IPS-18a (cell line): ENCODE data around the gene DNAJC3.
A peak's percentile ranks its signal among the peaks of the same experiment; 100 is the strongest.

Experiments
- H3K27ac ChIP-seq: one replicate; pipeline ENCODE4 v1.5.1; 2013; ENCODE audit warnings: low read length
- H3K27me3 ChIP-seq: one replicate; pipeline ENCODE4 v1.6.1; 2013; ENCODE audit warnings: mild to moderate bottlenecking, low read length; ENCODE audit not compliant: control insufficient read depth, insufficient read depth
- H3K36me3 ChIP-seq: one replicate; pipeline ENCODE4 v1.6.1; 2013; ENCODE audit warnings: low read depth, low read length; ENCODE audit not compliant: control insufficient read depth
- H3K4me1 ChIP-seq: one replicate; pipeline ENCODE4 v1.6.1; 2013; ENCODE audit warnings: low read depth, low read length; ENCODE audit not compliant: control insufficient read depth
- H3K4me3 ChIP-seq: one replicate; pipeline ENCODE4 v1.5.1; 2013; ENCODE audit warnings: low read length
- H3K9ac ChIP-seq: one replicate; pipeline ENCODE4 v1.6.1; 2013; ENCODE audit warnings: mild to moderate bottlenecking, low read length, moderate library complexity
- H3K9me3 ChIP-seq: one replicate; pipeline ENCODE4 v1.6.1; 2013; ENCODE audit warnings: low read depth, low read length; ENCODE audit not compliant: control insufficient read depth

Gene DNAJC3, protein sequence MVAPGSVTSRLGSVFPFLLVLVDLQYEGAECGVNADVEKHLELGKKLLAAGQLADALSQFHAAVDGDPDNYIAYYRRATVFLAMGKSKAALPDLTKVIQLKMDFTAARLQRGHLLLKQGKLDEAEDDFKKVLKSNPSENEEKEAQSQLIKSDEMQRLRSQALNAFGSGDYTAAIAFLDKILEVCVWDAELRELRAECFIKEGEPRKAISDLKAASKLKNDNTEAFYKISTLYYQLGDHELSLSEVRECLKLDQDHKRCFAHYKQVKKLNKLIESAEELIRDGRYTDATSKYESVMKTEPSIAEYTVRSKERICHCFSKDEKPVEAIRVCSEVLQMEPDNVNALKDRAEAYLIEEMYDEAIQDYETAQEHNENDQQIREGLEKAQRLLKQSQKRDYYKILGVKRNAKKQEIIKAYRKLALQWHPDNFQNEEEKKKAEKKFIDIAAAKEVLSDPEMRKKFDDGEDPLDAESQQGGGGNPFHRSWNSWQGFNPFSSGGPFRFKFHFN

DNA sequence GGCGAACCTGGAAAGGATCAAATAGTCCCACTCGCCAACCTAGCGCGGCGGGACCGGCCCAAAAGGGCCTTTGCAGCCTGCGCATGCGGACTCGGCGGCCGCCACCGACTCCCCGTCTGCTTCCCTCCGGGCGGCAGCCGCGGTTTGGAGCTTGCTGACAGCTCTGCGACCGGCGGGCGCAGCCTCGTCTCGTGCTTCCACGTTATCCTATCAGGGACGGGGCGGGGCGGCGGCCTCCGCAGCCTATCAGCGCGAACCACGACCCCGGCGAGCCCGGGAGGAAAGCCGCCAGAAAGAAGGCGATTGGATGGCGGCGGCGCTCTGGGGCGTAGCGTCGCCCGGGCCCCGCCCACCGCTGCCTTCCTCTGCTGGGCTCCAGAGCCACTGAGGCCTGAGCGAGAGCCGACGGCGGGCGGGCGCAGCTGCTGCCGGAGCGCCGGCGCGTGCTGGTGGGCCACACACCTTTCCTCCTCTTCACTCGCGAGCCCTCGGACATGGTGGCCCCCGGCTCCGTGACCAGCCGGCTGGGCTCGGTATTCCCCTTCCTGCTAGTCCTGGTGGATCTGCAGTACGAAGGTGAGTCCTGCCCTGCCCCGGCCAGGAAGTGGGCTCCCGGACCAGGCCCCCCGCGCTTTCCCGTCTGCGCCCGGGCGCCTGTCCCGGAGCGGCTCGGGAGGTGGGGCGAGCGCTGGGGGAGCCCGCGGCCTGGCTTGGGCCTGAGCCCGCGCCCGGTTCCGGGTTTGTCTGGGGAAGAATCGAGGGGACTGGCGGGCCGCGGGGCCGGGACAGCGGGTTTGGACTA is at the start of gene DNAJC3:
TSS of gene DNAJC3 (plus strand) at position 378 of the 802 bp plus-strand sequence. CDS start at position 495, 117 bp downstream.
- Histone ChIP-seq H3K4me3 (peak within 1 kb of the TSS; percentile 97), H3K27me3 (peaks cover 13% of the 10 kb centered on the region), H3K36me3 (no peaks in the 10 kb centered on the region), H3K9me3 (no peaks in the 10 kb centered on the region), H3K9ac (peak within 1 kb of the TSS; percentile 79), H3K27ac (peak within 1 kb of the TSS; percentile 56), H3K4me1 (peaks cover 21% of the 10 kb centered on the region)

DNA sequence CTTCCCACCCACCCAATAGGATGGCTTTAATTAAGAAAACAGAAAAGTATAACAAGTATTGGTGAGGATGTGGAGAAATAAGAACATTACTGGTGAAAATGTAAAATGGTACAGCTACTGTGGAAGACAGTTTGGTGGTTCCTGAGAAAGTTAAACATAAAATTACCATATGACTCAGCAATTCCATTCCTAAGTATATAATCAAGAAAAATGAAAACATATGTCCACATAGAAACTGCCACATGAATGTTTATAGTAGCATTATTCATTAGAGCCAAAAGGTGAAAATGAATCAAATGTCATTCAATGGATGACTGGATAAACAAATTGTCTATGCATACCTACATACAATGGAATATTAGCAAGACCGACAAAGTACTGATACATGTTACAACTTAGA is 49.3 kb upstream of the DNAJC3 start:
- H3K9ac ChIP-seq: no peak overlapping the region
- no peaks in the 10 kb centered on the region for H3K4me1 ChIP-seq
- no peaks in the 10 kb centered on the region for H3K27me3 ChIP-seq
- no peak overlapping the region for H3K4me3 ChIP-seq
- H3K36me3 ChIP-seq: peaks cover 68% of the 10 kb centered on the region
- H3K9me3 ChIP-seq: no peaks in the 10 kb centered on the region
- H3K27ac ChIP-seq: no peak overlapping the region

DNA sequence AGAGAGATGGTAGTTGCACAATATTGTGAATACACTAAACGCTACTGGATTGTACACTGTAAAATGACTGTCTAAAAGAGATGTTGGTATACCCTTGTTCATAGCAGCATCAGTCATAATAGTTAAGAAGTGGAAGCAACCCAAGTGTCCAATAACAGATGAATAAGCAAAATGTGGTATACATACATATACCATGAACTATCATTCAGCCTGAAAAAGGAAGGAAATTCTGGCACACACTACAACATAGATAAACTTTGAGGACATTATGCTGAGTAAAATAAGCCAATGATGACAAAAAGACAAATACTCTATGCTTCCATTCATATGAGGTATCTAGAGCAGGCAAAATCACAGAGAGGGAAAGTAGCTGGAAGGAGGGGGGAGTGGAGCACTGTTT is 48.5 kb upstream of the DNAJC3 start:
- Histone ChIP-seq H3K9me3 (no peaks in the 10 kb centered on the region), H3K27me3 (no peaks in the 10 kb centered on the region), H3K4me1 (no peaks in the 10 kb centered on the region), H3K4me3 (no peak overlapping the region), H3K9ac (no peak overlapping the region), H3K27ac (no peak overlapping the region), H3K36me3 (peaks cover 69% of the 10 kb centered on the region)

DNA sequence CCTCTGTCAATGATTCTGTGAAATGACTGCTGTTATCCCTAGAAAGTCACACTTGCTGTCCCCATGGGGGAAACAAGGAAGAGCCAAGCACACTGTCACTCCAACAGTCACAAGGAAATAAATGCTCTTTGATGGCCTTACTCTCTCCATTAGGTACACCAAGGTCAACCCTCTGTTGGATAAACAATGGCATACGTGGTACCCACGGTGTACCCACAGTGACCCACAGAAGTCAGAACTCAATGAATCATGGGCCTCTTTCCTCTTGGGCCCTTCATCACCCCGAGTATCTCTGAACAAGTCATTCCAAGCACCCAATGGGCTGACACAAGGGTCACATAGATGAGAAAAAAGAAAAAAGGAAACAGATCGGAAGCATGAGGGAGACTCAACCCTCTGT is 47.9 kb upstream of the DNAJC3 start:
- Histone ChIP-seq H3K27me3 (no peaks in the 10 kb centered on the region), H3K4me3 (no peak overlapping the region), H3K36me3 (peaks cover 68% of the 10 kb centered on the region), H3K4me1 (no peaks in the 10 kb centered on the region), H3K27ac (no peak overlapping the region), H3K9me3 (no peaks in the 10 kb centered on the region), H3K9ac (no peak overlapping the region)

DNA sequence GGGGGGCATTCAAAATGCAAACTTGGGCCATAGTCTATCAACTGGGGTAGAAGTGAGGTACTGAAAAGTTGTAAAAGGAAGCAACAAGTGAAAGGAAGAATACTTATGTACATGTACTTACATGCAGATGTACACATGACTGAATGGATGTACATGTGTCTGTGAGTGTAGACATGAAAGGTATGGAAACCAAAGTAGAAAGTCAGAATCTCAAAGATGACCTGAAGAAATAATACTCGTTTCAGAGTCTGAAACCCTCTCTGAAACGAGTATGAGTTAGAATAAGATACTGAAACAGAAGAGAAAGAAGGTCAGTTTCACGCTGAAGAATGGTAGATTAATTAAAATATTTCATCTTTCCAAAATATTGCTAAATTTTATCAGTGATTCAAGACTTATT is 46.3 kb upstream of the DNAJC3 start:
- Histone ChIP-seq H3K4me1 (no peaks in the 10 kb centered on the region), H3K27me3 (no peaks in the 10 kb centered on the region), H3K4me3 (no peak overlapping the region), H3K9ac (no peak overlapping the region), H3K36me3 (peaks cover 62% of the 10 kb centered on the region), H3K9me3 (no peaks in the 10 kb centered on the region), H3K27ac (no peak overlapping the region)

DNA sequence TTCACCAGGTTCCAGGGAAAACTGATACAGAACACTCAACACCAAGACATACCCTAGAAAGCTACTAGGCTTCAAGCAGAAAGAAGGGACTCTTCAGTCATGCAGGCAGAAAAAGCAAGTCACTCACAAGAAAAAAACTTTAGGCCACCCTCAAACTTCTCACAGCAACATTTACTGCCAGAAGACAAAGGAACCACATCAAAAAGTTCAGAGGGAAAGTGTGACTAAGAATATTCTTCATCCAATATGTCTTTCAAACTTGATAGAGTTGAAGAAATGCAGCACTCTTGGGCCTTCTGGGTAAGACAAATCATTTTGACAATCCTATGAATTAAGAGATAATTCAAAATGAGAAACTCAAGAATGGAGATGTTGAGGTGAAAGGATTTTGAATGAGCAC is 40.1 kb upstream of the DNAJC3 start:
- Histone ChIP-seq H3K4me1 (no peaks in the 10 kb centered on the region), H3K9me3 (no peaks in the 10 kb centered on the region), H3K27me3 (no peaks in the 10 kb centered on the region), H3K27ac (no peak overlapping the region), H3K9ac (no peak overlapping the region), H3K4me3 (no peak overlapping the region), H3K36me3 (peaks cover 55% of the 10 kb centered on the region)

DNA sequence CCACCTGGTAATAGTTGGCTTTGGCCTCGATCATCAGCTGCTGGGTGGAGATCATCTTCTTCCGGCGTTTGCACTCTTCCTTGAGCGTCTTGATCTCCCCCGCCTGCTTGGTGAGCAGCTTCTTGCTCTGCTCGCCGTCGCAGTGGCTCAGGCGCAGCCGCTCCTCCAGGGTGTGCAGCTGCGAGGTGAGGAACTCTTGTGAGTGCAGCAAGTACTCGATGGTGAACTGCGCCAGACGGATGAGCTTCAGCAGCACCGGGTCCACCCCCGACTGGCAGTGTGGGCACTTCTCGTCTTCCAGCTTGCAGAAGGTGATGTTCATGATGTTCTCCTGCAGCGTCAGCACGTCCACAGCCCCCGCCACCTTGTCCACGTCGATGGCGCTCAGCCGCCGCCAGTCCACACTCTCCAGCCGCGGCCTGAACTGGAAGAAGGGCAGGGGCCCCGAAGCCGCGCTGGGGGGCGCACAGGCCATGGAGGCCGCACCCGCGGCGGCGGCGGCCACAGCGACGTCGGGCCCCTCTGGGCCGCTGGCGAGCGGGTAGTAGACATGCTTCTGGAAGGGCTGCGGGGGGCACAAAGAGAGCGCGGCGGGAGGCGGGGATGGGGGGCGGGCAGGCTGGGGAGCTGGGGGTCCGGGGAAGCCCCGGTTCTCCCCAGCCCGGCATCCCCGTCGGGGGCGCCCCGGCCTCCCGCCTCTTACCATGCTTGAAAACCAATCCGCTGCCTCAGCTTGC is 35.5 kb upstream of the DNAJC3 start:
- H3K9me3 ChIP-seq: no peaks in the 10 kb centered on the region
- H3K36me3 ChIP-seq: peaks cover 35% of the 10 kb centered on the region
- no peaks in the 10 kb centered on the region for H3K27me3 ChIP-seq
- no peak overlapping the region for H3K9ac ChIP-seq
- peaks cover 8% of the 10 kb centered on the region for H3K4me1 ChIP-seq
- no peak overlapping the region for H3K27ac ChIP-seq
- H3K4me3 ChIP-seq: no peak overlapping the region

DNA sequence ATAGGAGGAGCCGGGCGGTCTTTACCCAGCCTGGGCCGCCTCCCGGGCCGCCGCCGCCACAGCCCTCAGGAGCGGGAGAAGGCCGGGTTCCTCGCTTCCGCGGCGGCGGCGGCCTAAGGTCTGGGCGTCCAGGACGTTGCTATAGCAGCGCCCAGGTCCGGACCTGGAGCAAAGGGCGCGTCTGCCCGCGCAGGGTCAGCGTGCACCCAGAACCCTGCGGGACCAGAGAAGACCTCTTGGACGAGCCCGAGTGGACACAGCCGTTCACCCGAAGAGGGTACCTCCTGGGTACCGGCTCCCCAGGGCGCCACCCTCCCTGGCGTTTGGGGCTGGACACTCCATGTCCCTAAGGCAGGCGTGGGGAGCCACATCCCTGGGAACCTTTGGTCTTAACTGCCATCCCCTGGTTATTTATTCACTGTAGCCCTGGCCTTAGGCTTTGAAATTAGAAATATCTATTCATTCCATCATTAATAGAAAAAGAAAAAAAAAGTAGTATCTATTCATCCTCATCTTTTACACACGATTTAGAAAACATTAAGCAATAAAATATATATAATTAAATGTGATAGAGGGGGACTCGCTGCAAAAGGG is 34.8 kb upstream of the DNAJC3 start:
- Histone ChIP-seq H3K36me3 (peaks cover 29% of the 10 kb centered on the region), H3K9ac (no peak overlapping the region), H3K4me1 (peaks cover 8% of the 10 kb centered on the region), H3K9me3 (no peaks in the 10 kb centered on the region), H3K27ac (no peak overlapping the region), H3K27me3 (no peaks in the 10 kb centered on the region), H3K4me3 (no peak overlapping the region)

DNA sequence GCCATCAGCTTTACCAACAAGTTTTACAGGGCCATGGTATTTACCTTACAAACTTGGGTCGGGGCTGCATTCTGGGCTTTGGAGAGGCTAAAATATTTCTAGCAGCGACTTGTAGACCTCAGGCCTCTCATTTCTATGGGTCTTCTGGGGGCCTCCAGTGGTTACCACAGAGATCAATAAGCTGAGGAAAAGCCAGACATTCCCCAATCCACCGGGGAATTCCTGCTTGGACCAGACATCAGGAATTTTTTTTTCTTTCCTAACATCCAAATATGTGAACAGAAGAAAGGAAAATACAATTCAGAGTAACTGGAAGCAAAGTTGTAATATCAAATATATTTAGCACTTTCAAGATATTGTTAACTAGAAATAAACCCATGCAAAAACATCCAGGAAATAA is 33.9 kb upstream of the DNAJC3 start:
- no peaks in the 10 kb centered on the region for H3K9me3 ChIP-seq
- H3K27ac ChIP-seq: no peak overlapping the region
- peaks cover 8% of the 10 kb centered on the region for H3K4me1 ChIP-seq
- peak overlapping the region; percentile 85 for H3K9ac ChIP-seq
- no peaks in the 10 kb centered on the region for H3K27me3 ChIP-seq
- H3K36me3 ChIP-seq: peaks cover 20% of the 10 kb centered on the region
- peak overlapping the region; percentile 76 for H3K4me3 ChIP-seq

DNA sequence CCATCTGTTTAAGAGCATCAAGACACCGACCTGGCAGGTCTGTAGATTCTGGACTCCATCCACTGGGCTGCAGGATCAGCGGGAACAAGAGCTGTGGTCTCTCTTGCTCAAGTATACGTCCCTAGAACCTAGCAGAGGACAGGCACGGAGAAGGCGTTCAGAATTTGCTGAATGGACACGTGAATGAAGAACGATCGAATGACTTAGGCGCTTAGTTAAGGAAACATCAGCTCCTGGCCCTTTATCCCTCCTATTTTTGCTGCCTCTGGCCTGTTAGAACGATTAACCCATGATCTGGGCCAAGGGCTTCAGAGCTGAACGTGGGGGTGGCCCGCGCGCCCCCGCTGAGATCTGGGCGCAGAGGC is 33.4 kb upstream of the DNAJC3 start:
- Histone ChIP-seq H3K9ac (peak overlapping the region; percentile 85), H3K4me1 (peaks cover 8% of the 10 kb centered on the region), H3K27ac (no peak overlapping the region), H3K9me3 (no peaks in the 10 kb centered on the region), H3K36me3 (peaks cover 18% of the 10 kb centered on the region), H3K4me3 (peak overlapping the region; percentile 76), H3K27me3 (no peaks in the 10 kb centered on the region)
